DMS153 treated with DMSO at 0.1 percent for 48 hours (cell line): ENCODE measurements around the gene CNTNAP2.

Source experiments
- DNase-seq: peaks from one replicate; lab custom pipeline; 2025; ENCODE audit not compliant: unreplicated experiment; lab: John Stamatoyannopoulos, UW

Gene CNTNAP2

DNA sequence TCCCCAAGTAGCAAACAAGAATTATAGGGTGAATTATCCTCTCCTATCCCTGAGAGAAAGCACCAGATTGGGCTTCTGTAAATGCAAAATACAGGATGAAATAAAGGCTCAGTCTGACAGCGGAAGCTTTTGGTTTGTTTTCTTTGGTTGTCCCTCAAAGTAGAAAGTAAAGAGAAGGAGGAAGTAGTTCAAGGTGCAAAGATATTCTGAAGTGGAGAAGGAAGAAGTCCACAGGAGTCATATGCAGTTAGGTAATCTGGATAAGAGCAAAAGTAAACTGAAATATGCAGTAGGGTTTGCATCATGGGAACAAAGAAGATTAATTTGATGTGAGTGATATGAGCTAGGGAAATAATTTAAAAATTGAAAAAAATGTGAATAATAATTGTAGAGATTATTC lies 1071.9 kb downstream of the CNTNAP2 start:
- DNase-seq: no peak

- no peak for DNase-seq
These were observed 1076.9 kb downstream of the CNTNAP2 start for GRCh38 chr7:147193476-147193875.

- DNase-seq: peak; percentile 80
These were observed 1079.9 kb downstream of the CNTNAP2 start for GRCh38 chr7:147196481-147196880.

- DNase-seq: peak; percentile 77
These were observed 1080.4 kb downstream of the CNTNAP2 start for GRCh38 chr7:147197006-147197405.

- DNase-seq: no peak
These were observed 1083.3 kb downstream of the CNTNAP2 start for GRCh38 chr7:147199868-147200267.

DNA sequence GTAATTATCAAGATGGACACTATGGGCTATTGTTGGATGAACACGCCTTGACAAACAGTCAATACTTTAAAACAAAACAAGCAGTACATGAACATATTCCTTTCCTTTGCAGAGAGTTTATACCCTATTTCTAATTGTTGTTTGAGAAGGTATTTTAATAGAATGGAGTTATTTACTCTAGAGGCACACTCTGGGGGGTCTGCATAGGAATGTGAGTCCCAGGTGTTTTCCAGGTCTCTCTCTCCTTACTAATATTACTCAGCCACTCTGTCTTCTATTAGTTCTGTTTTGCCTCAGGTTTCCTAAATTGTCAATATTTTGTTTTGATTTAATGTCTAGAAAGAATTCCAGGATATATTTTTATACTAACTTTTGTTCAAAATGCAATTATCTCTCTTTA lies 1091.4 kb downstream of the CNTNAP2 start:
- DNase-seq: no peak

DNA sequence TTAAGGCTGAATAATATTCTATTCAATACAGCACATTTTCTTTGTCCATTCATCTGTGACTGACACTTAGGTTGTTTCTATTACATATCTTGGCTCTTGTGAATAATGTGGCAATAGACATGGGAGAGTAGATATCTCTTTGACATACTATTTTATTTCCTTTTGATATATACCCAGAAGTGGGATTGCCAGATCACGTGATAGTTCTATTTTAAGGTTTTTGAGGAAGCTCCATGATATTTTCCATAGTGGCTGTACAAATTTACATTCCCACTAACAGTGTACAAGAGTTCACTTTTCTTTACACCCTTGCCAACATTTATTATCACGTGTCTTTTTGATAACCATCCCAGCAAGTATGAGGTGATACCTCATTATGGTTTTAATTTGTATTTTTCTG lies 1114.7 kb downstream of the CNTNAP2 start:
- DNase-seq: no peak

GRCh38 chr7:147235645-147236382 lies 1119.2 kb downstream of the CNTNAP2 start:
- DNase-seq: no peak

DNA sequence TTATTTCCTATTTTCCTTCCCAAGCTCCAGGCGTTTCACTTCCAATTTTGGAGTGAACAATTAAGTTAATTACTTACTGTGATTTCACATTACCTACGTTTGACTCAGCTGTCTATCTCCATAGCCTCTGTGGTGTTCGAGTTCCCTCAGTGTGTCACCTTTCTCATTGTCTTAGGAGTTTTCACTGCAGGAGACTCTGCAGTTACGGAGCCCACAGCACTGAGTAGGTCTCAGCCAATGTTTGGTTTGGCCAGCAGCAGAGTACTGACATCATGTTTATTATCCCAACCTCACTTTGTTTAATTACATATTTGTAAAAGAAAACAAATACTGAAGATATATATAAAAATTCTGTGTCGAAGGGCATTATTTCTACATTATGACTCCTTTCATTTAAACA lies 1123.9 kb downstream of the CNTNAP2 start:
- no peak for DNase-seq

DNA sequence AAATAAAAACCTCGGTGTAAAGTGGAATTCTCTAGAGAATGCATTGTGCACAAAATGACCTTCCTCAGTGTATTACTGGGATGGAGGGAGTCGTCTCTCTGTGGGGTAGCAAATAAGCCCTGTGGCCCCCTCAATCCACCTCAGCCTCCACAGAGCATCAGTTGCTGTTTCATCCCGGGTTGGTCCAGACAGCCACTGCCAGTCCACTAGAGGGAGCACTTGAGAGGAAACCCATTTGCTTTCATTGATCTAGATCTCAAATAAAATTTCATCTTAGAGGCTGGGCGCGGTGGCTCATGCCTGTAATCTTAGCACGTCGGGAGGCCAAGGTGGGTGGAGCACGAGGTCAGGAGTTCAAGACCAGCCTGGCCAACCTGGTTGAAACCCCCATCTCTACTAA lies 1128.7 kb downstream of the CNTNAP2 start:
- no peak for DNase-seq

DNA sequence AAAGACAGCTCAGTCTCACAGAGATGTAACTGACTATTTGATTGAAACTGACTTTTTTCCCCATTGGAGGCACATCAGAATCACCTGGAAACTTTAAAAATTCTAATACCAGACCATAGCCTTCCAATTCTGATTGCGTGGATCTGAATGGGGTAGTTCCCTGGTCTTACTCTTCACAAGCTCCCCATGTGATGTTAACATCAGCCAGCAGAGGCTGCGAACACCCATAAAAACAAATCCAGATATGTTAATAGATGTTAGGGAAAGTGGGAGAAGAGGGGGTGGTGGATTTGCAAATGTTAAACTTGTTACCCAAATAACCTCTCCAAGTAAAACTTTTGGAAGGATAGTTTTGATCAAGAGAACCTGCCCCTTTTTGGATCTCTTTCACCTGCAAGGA lies 1133.4 kb downstream of the CNTNAP2 start:
- no peak for DNase-seq

DNA sequence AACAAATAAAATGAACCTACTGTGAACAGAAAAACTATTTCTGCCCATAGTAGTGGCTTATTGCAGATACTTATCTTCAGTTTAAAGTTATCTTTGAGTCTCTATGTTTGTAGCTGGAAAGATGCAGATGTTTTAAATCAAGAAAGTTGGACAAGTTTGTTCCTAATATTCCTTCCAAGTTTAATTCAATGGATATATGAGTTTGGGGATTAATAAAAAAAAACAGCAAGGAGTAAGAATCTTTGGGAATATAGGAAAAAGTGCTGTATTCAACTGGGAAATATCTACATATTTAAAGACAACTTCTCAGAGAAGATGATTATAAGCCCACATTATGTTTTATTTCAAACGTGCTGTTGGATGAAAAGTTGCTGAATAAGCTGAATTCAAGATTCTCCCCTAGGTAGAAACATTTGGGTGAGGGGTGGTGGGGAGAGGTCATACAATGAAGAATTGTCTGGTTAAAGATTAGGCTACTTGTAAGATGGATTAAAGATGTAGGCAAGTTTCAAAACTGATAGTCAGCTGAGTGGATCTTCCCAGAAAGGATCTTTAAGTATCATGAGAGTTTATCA lies 1135.2 kb downstream of the CNTNAP2 start:
- DNase-seq: no peak

DNA sequence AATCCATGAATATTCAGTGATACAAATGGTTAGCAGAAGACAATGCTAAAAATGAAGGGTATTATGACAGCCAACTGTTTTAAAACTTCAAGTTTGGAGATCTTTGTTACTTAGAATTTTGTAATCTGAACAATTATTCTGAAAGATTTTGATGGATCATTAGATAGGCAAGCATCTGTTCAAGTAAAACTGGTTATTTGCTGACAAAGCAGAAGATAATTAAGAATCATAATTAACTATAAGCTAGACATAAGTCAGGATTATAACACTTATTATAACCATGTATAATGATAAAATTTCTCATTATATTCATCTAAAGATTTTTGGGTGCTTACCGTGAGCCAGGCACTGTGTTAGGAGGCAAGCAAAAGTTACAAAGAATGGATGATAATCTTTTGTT lies 1145.1 kb downstream of the CNTNAP2 start:
- DNase-seq: no peak

- no peak for DNase-seq
These were observed 1148.9 kb downstream of the CNTNAP2 start for GRCh38 chr7:147265528-147265927.

DNA sequence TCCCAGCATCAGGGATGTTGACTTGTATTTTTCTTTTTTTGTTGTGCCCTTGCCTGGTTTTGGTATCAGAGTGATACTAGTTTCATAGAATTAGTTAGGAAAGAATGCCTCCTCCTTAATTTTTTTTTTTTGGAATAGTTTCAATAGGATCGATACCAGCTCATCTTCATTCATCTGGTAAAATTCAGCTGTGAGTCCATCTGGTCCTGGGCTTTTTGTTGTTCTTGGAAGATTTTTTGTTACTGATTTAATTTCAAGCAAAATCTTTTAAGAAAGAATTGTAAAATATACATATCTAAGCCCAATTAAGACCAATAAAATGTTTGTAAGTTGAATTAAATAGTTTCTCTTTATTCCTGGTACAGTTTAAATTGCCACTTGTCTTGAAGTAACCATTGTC lies 1159.5 kb downstream of the CNTNAP2 start:
- DNase-seq: no peak

GRCh38 chr7:147276783-147277370 lies 1160.3 kb downstream of the CNTNAP2 start:
- DNase-seq: peak; percentile 81

DNA sequence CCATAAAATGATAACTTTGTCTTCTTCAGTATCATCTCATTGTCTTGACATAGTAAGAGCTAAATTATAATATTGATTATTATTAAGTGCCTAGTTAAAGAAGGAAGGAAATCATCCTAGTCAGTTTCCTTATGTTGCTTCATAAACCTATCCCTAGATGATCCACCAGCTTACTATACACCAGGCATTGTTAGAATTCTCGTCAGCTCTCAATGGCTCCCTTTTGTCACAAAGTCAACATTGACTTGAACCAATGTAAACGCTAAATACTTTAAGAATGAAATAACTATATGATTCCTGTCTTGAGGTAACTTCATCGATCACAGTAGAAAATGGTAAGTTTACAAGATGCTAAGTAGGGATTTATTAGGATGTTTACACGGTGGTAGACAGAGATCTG lies 1162.9 kb downstream of the CNTNAP2 start:
- DNase-seq: peak; percentile 96

DNA sequence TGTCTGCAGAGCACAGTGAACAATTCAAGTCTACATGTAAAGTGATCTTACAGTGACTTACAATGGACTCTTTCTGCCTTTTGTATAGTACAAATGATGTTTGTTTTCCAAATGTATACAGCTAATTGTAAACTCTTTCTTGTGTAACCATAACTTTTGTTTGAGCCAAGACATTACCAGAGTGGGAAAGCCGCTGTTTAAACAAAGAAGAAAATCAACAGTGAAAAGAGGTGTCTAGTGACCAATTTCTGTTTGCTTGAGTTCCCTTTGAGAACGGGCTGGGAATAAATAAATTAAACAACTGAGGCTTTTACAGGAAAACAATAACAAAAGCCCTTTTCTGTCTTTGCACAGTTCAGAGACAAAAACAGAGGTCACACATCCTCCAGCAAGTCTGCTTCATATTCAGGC lies 1163.4 kb downstream of the CNTNAP2 start:
- DNase-seq: peak; percentile 97

DNA sequence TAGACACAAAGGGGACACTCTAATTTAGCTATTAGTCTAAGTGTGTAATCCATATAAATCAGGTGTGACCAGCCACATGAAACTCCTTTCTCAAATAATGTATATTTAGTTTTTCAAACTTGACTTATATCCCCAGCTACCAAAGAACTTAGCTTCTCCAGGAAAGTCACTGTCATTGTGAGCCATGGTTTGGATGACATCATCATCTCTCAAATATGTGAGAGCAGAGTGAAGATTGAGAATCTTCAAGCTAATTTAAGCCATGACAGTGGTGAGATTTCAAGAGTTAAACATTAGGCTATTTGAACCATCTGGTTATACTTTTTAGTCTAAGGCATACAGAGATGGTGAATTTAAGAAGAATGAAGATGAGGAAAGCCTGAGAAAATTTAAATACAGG lies 1165.6 kb downstream of the CNTNAP2 start:
- DNase-seq: no peak

DNA sequence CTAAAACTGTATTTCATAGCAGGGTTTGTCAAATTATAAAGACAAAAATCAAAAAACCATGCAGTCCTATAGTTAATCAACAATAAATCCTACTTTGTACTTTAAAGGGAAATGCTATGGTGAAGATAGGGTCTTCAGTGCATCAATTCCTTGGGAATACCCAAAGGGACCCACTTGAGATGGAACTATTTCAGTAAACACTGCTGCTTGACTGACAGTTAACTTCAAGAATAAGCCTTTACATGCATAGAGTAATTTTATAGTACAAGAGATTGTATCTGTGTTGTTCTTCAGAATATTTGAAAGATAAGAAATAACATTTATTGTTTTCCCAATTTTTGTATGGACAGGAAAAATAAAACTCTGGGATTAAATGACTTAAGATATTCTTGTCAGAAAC lies 1179.6 kb downstream of the CNTNAP2 start:
- DNase-seq: no peak

DNA sequence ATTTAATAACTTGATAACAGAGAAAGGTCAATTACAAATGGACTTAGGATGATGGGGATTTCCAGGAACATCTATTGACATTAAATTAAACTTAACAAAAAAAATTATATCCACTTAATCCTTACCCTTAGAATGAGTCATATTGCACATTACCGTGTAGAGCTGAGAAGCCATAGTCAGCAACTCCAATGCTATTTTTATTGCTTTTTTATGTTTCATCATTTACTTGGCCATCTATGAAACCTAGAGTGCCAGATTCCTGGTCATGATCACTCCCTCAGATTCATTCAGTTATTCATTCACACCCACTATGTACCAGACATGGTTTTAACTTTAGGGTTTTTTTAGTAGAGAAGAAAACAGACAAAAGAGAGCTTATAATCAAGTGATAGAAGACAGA lies 1180.4 kb downstream of the CNTNAP2 start:
- no peak for DNase-seq

DNA sequence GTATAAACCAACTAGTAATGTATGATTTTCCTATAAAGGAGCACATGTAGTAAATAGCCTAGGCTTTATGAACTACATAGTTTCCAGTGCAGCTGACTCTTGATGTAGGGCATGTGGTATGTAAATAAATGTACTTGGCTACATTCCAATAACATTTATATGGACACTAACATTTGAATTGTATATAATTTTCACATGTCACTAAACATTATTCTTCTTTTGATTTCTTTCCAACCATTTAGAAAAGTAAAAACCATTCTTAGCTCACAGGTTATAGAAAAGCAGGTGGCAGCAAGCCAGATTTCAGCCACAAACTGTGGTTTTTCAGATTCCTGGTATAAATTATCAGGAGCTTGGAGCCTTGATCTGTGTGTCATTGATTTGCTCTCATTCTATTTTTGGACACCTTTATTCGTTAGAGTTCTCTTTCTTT lies 1182.0 kb downstream of the CNTNAP2 start:
- DNase-seq: peak; percentile 76

- DNase-seq: no peak
These were observed 1183.7 kb downstream of the CNTNAP2 start for GRCh38 chr7:147300293-147300692.
